GM18499 (cell line): ENCODE data around the gene S100A6.

ENCODE experiments used
- ATAC-seq: cut with Tn5 transposase; IDR thresholded peaks from one replicate; pipeline ENCODE4 v1.9.1; 2021; ENCODE audit warnings: moderate number of reproducible peaks; ENCODE audit not compliant: insufficient read depth, unreplicated experiment

S100A6 gene

DNA sequence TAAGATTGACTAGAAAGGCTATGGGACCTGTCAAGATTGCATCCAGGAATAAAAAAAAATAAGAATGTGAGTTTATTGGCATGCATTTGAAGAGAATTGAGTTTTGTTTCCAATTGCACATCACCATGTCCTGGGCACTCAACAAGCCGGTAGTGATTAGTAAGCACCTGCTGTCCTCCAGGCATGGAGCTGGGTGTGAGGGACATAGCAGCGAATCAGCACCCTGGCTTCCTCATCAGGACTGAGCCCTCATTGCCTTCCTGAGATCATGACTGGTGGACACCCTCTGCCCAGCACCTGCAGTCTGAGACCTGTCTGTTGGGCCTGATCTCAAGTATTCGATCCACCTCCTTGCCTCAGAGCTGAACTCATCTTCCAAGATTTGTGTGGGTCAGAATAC is 26.8 kb downstream of the S100A6 start:
- no peak for ATAC-seq

DNA sequence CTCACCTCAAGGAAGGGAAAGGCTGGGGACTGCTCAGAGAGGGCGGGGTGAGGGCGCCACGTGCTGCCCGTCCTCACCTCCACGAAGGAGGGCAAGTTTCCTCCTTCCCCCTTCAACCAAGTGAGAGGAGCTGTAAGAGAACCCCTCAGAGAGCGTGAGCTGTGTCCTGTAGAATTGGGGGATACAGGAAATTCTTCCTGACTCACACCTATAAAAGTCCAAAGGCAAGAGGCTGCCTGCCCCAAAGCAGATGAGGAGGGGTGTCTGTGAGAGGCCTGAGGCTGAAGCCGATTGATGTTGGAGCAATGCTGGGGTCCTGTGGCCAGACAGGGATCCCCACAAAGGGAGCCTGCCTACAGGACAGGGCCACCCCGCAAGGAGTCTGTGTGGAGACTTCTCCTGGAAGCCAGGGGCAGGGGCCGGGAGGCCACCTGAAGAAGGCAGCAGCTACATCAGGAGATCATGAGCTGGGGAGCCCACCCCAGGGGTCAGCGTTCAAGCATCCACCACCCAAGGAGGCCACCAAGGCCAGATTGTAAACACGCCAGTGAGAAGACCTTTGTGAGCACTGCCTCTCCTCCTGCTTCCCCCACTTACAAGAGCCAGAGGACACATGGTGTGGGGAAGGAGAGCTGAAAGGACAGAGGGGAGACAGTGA is 27.7 kb downstream of the S100A6 start:
- ATAC-seq = no peak

DNA sequence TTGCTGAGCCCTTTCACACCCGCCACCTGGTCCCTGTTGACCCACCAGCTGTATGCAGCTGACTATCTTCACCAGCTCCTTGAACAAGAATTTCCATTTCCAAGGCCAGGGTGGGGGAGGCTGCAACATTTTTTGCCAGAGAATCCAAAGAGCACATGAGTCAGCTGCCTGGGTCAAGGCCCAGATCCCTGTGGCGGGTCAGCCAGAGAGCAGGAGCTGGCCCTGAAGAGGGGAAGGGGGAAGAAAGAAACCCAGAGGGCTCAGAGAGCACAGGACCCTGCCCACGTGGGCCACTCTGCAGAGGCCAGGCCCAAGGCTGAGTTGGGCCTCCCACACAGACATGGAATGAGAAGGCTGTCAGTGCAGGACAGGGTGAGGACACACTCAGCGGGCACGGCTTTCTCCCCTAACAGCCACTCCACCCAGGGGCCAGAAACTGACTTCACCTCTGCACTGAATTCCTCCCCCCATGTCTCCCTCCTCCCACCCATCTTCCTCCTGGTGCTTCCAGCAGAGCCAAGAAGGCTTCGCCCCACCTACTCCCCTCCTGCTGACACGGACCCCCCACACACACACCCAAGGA is 28.9 kb downstream of the S100A6 start:
- no peak for ATAC-seq

DNA sequence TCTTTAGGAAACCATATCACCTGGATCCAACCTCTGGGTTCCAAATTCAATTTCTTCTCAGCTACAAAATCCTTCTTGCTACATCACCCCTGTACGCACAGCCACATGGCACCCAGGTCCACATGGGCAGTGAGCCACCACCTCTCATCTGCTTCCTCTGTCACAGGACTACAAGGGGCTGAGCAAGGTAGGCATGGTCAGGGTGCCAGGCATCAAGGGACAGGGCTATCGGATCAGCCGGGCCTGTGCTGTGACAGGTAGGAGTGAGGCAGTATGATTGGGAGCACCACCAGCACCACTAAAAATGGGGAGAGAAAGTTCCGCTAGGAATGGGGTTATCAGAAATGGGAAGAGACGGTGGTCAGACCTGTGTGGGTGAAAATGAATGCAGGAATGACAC is 29.4 kb downstream of the S100A6 start:
- no peak for ATAC-seq

DNA sequence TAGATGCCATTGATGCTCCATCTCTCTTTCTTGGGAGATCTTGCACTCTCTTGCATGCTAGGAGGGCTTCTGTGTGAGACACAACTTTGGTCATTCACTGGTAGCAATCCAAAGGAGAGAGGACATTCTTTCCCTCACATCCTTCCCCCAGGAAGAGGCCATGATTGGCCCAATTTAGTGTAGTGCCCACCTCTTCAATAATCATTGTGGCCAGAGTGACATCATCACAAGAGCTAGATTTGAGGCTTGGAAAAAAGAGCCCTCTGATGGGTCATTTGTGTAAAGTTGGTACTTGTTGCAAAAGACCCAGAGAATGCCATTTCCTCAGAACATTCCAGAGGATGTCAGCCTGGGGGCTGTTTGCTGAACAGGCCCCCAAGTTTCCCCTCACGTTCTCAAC is 30.2 kb downstream of the S100A6 start:
- no peak for ATAC-seq

DNA sequence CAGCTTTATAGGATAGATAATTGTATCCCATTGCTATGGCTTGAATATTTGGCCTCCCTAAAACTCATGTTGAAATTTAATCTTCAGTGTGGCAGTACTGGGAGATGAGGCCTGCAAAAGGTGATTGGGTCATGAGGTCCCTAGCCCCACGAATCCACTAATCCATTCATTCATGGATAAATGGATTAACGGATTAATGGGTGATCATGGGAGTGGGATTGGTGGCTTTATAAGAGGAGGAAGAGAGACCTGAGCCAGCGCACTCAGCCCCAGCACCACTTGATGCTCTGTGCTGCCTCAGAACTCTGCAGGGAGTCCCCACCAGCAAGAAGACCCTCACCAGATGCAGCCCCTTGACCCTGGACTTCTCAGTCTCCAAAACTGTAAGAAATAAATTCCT is 32.0 kb downstream of the S100A6 start:
- no peak for ATAC-seq

DNA sequence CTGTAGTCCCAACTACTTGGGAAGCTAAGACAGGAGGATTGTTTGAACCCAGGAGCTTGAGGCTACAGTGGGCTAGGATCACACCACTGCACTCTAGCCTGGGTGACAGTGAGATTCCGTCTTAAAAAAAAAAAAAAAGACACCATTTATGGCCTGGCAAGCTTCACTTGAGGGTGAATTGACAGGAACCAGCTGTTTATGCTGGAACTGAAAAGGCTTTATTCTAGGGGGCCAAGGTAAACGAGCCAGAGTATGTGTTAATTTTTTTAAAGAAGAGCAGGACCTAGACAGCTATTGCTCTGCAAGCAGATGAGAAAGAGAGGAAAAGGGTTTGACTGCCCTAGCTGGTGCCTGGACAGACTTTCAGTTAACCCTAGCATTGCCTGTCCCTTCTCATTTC is 37.0 kb downstream of the S100A6 start:
- ATAC-seq = no peak

DNA sequence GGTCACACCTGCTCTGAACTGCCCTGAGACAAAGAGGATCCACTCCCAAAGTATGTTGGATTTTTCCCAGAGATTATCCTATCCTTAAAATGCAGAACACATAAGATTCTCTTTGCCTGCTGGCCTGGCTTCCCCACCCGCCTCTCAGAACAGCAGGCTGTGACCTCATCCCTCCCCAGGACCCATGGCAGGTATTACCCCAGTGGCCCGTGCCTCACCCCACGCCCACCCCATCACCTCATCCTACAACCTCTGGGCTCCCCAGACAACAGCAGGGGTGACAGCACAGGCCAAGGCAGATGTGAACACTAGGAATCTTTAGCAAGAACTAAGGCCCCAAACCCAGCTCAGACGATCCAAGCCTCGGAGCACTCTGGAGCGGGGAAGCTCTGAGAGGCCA is 40.3 kb downstream of the S100A6 start:
- no peak for ATAC-seq

DNA sequence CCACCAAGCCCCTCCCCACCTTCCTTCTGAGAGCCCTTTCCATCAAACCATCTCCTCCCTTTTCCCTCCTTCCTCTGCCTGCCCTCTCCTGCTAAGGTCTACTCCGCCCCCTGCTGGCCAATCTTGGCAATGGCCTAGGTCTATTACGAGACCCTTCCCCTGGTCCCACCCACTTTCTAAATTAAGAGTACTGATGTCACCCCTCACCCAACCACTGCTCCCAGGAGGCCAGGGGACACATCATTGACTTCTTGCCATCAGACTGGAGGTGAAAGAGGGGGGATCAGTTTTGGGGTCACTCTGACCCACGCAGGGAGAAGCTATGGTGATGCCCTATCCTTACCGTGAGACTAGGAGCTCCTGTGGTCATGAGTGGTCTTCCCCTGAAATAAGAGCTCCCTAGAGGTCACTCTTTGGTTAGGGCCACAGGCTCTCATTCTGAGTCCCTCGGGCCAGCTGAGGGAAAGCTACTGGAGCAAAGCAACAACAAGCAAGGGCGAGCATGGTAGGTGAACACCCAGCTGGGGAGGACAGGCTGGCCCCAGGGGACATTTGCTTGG is 40.7 kb downstream of the S100A6 start:
- ATAC-seq = no peak

DNA sequence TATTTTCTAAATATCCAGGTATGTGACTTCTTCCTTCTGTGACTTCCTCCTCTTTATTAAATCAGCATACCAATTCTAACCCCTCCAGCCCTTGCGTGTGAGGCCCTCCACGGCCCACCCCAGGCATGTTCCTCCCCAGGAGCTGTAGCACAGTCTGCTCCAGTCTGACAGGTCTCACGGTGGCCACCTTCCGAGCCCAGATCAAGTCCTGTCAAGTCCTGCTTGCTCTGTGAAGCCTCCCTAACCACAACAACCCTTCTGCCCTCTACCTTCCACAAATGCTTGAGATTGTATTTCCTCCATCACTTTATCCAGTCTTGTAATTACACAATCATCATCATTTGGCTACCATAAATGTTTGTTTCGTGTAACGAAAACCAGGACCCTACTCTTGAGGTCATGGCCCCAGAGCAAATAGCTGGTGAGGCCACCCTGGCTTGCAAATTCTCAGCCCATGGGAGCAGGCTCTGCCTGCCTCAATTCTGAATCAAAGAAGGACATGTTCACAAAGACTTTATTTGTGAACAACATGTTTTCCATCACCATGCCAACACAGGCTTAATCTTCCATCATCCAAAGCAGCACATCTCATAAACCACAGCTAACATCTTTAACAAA is 42.3 kb downstream of the S100A6 start:
- ATAC-seq = no peak

DNA sequence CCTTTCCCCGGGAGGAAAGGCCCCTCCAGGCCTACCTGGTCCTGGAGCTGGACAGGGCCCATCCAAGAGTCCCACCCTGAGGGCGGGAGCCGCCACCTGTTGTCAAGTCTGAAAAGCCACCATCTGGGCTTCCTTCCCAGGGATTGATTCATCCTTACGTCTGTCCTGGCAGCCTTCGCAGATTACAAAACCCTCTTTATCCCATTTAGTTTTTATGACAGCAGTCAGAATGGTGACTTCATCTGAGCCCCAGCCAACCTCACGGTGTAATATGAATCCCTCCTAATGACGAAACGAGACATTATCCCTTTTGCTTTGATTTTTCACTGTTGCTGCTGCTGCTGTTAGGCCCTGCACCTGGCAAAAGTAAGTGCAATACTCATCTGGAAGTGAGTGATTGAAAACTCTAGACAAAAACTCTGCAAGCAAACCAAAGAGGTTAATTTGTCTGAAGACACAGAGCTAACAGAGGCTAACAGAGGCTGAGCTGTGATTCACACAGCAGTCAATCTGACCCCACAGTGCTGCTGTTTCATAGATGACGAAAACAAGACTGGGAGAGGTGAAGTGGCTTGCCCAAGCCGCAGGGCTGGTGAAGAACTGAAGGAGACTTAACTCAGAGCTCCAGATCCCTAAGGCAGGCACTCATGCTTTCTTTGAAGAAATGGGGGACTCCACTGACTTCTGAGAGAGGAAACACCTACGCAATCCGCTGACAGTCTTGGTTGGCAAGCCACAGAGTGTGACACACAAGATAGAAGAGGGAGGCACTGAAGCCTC is 45.3 kb downstream of the S100A6 start:
- no peak for ATAC-seq

DNA sequence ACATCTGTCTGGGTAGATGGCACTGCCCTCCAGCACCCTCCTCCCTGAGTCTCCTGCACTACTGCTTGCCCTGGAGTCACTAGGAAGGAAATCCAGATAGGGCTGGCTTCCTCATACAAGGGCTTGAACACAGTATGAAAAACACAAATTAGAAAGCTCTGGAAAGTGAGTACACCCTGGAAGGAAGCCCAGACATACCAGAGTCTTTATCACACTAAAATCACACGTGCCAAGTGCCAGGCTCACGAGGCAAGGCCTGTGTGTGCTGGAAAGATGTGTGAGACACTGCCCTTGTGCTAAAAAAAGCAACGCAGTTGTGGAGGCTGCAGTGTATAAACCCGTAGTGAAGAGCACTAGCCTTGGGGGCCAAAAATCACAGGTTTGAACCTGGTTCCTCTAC is 47.1 kb downstream of the S100A6 start:
- no peak for ATAC-seq

DNA sequence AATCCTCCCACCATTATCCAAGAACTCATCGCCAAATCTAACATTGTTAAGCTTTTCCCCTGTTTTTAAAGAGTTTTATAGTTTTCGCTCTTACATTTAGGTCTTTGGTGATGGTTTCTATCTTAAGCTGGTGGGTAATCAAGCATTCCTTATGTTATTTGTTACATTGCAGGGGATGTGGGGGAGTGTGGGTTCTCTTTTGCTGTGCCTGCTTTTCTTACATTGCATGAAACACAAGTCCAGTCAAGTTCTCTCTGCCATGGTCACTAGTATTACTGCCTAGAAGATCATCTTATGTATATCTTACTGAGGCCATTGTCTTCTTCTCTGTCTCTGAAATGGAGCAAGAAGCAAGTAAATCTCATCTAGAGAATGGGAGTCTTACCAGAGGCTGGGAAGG is 48.1 kb downstream of the S100A6 start:
- no peak for ATAC-seq

DNA sequence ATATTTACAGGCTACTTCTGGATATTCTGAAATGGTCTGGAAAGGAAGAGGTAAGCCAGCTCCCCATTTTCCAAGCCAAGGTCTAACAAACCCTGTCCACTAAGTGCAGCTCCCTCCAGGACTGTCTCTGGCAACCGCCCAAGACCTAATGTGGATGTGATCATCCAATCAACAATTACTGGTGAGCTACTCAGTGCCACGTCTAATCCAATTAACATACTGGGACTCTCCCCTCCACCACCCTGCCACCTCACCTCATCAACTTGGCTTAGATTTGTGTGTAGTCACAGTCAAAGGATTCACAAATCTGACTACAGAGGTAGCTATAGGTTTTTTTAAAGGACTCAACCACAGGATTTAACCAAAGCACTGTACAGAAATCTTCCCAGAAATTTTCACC is 49.9 kb downstream of the S100A6 start:
- no peak for ATAC-seq
